Measurements from ENCODE around the gene ZBTB1.

Gene ZBTB1

GRCh38 chr14:64504310-64504896, at the start of gene ZBTB1:
Gene ZBTB1 (plus strand): TSS chr14:64504770. CDS start chr14:64521505, 16,735 bp downstream.
- DNase-seq: peak; percentile 14

GRCh38 chr14:64459405-64460136, 45.0 kb upstream of the ZBTB1 start:
- no peak for DNase-seq

- no peak for DNase-seq
Observed at GRCh38 chr14:64461221-64461620, 43.3 kb upstream of the ZBTB1 start.

DNA sequence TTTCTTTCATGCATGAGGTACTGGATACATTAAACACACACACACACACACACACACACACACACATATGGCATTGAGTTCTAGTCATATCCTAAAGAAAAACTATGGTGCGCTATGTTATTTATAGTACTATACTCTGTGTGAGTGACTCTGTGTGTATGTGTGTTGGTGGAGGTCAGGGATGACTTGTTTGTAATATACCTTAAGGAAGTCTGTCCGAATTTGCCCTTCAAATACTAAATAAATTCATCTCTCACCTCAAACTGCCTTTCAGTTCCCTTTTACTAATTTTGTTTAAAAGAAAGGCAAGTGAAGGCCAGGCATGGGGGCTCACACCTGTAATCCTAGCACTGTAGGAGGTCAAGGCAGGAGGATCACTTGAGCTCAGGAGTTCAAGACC, 41.4 kb upstream of the ZBTB1 start:
- DNase-seq: no peak

DNA sequence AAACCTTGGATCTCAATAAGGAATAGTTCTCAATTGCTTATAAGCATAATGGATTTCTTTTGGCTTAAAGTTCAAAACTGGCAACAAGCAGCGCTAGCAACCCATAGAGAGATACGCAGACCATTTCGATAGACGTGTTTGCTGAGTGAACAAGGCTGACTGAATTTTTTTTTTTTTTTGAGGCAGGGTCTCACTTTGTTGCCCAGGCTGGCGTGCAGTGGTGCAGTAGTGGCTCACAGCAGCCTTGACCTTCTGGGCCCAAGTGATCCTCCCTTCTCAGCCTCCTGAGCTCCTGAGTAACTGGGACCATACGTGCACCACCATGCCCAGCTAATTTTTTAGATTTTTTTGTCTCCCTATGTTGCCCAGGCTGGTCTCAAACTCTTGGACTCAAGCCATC, 40.7 kb upstream of the ZBTB1 start:
- no peak for DNase-seq

GRCh38 chr14:64464651-64465050, 39.9 kb upstream of the ZBTB1 start:
- DNase-seq: no peak

DNA sequence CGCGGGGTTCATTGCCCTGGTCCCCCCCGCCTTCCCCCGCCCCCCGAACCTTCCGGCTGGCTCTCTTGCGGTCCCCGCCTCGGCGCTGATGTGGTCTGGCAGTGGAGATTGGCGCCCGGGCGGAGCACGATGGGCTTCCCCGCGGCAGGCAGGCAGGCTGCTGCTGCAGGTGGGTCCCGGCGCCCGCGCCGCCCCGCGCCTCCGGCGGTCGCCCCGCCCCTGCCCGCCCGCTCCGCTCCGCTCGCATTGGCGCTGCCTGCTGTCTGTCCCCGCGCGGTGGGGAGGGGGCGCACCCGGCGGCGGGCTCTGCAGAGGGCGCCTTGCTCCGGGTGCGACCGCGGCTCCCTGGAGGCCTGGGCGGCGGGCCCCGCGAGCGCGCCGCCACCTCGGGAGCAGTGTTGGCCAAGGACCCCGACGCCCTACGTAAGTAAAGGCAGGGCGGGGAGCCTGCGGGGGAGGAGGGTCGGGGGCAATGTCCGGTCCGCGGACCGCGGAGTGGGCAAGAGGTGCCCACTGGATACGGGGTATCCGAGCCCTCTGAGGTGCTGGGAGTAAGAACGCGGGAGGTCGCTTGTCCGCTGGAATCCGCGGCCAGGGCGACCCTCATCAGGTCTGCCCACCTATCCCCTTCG, 39.3 kb upstream of the ZBTB1 start, which contains the start of gene AKAP5:
Gene AKAP5 (plus strand): TSS at position 309 of the 632 bp plus-strand sequence. CDS start 2,896 bp downstream, outside the sequence.
- DNase-seq: no peak

DNA sequence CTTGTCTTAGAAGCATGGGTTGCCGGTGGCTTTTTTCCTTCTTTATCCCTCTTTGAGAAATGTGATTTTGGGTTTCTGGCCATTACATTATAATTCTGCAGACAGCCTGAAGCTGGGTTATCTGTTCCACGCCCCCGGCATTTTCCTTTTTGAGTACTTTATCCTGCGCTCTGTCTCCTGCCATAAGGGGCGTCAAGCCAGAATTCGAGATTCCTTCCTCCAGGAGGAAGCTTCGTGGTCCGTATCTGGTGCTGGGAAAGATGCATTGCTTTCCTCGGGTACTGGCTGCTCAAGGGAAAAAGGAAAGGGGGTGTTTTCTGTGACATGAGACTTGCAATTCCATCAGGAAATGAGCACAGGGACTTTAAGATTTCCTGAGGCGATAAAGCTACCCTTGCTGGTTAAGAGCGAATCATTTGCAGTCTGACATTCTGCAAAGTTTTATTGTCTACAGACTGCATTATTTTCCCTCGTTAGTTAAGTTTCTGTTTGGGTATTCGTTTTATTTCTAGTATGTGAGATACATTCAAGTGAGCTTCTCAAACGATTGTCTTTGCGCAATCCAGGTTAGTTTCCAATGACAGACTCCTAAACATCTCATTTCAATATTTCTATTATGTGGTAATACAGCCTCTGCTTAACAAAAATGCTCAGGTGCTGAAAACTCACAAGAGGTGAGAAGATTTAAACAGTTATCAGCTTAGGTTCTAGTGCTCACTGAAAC, 38.6 kb upstream of the ZBTB1 start:
- DNase-seq: no peak

DNA sequence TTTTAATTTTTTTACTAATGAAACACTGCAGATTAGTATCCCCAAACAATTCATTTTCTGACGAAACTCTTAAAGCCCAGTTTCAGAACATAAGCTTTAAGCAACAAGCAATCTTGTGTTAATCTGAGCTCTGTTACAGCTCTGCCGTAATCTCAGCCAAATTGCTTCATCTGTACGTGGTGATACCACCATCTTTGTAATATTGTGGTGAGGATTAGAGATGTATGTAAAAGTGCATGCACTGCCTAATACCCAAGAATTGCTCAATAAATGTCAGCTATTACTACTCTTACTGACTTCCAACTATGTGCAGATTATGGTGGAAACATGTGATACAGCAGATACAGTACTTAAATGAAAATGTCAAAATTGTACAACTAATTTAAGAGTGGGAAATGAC, 37.5 kb upstream of the ZBTB1 start:
- no peak for DNase-seq

GRCh38 chr14:64467566-64467965, 37.0 kb upstream of the ZBTB1 start:
- no peak for DNase-seq

DNA sequence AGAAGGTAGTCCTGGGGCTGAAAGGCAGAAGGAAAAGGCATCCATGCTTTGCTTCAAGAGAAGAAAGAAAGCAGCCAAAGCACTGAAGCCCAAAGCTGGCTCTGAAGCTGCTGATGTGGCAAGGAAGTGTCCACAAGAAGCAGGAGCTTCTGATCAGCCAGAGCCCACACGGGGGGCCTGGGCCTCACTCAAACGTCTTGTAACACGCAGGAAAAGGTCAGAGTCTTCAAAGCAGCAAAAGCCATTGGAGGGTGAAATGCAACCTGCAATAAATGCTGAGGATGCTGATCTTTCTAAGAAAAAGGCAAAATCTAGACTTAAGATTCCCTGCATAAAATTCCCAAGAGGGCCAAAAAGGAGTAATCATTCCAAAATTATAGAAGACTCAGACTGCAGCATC, 36.1 kb upstream of the ZBTB1 start:
- DNase-seq: no peak

DNA sequence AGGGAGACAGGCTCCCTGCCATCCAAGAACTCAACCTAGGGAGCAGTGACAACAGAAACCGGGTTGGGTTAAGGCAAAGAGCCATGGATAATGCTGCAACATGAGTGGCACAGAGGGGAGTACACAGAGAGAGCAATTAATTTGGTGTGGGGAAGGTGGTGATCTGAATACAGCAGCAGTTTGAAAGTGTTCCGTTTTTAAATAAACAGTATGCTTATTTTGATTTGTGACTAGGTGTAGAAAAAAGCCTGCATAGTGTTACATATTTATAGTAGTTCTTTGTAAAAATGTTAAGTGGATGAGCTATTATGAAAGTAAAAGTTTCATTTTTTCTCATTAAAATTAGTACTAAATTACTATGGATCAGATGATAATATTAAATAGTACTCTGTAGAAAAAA, 30.5 kb upstream of the ZBTB1 start:
- DNase-seq: no peak

- DNase-seq: no peak
Observed at GRCh38 chr14:64474698-64475097, 29.9 kb upstream of the ZBTB1 start.

DNA sequence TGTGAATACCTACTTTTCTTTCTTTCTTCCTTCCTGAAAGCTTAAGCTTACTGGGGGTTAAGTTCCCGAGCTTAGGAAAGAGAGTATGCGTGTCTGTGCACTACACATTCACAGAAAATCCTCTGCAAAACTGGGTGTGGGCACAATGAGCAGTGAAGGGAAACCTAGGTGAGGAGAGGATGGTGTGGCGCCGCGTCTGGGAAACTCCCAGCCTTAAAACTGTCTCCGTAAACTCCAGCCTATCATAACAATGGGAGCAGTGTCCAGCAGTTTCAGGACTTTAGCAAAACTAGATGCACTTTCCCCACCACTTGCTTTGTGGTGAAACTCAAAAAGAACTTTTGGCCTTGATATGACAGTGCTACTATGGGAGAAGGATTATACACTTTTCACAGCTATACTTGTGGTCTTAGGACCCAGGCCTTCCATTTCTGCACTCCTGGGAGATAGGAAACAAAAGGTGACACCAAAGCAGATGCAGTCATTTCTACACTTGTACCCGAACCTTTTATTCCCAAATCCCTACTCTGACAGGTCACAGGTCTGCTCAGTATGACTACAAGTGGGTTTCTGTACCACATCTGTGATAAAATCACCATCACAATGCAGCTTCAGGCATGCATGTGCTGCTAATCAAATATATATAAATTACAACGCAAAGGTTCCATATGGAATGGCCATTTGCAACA, 28.8 kb upstream of the ZBTB1 start:
- DNase-seq: no peak

DNA sequence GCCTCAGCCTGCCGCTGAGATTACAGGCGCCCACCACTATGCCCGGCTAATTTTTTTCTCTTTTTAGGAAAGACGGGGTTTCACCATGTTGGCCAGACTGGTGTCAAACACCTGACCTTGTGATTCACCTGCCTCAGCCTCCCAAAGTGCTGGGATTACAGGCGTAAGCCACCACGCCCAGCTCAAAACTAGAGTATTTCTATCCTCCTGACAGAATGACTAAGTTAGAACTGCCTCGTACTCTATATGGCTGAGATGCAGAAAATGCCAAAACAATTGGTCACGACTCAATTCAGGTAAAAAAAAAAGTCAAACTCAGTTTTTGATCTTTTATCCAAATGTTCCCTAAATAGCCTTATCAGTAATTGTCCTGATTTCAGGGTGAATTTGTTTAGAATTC, 28.1 kb upstream of the ZBTB1 start:
- no peak for DNase-seq

- no peak for DNase-seq
Observed at GRCh38 chr14:64478634-64479250, 25.8 kb upstream of the ZBTB1 start.

DNA sequence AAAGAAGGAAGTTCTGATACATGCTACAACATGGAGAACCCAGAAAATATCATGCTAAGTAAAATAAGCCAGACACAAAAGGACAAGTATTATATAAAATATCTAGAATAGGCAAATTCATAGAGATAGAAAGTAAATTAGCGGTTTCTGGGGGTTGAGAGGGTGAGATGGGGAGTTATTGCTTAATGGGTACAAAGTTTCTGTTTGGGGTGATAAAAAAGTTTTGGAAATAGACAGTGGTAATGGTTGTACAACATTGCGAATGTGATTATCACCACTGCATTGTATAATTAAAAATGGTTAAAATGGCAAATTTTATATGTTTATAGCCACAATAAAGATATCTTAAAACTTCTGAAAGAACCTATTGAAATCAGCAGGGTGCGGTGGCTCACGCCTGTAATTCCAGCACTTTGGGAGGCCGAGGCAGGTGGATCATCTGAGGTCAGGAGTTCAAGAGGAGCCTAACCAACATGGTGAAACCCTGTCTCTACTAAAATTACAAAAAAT, 15.9 kb upstream of the ZBTB1 start:
- DNase-seq: no peak

DNA sequence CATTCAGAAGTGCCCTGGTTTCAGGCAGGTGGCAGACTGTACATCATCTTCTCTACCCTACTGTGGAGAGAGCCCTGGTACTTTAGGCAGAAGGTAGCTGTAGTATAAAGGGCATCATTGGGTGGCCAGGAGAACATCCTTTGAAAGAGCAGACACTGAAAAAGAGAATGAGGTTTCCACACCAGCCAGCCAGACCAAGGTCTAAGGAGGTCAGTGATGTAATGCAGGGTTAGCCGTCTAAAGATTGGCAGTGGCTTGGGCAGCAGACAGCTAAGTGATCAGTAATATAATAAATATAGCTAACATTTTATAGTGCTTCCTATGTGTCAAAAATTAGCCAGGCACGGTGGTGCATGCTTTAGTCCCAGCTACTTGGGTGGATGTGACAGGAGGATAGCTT, 12.9 kb upstream of the ZBTB1 start:
- DNase-seq: no peak

GRCh38 chr14:64493455-64493854, 11.1 kb upstream of the ZBTB1 start:
- no peak for DNase-seq

- no peak for DNase-seq
Observed at GRCh38 chr14:64495252-64495651, 9.3 kb upstream of the ZBTB1 start.

DNA sequence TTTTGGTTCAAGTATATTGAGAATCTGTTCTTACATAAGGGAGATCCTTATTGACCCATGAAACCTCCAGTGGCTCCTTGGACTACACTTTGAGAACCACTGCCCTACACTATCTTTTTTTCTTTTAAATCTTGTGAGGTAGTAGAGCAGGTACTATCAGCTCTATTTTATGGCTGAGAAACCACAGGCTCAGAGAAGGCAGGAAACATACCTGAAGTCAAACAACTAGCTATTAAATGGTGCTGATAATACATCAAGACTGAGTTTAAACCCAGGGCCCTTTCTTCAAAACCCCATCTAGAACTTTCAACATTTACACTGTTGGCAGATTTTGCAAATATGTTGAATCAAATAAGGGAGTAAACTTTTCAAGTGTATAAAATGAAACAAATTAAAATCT, 7.8 kb upstream of the ZBTB1 start:
- no peak for DNase-seq

DNA sequence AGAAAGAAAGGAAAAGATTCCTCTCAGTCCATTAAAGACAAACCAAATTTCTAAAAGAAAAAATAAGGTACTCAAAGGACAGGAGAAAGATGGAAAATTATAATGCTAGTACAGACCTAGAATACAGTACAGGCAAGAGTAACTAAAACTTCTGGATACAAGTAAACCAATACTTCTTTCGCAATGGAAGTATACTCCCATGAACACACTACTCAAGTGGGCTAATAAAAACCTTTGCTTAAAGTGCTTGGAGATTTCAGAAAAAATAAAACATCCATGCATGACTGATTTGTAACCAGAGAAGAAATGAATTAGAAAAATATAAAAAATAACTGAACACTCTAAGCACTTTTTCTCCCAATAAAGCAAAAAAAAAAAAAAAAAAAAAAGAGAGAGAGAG, 4.5 kb upstream of the ZBTB1 start:
- no peak for DNase-seq
